ENCODE results near the gene NCAPG.
"Not testable (repeated sequence)": the region's sequence is repeated elsewhere in the genome, so short reads cannot be mapped to it uniquely, and the experiment has no call there.

- TF ChIP-seq, protein P1, sequence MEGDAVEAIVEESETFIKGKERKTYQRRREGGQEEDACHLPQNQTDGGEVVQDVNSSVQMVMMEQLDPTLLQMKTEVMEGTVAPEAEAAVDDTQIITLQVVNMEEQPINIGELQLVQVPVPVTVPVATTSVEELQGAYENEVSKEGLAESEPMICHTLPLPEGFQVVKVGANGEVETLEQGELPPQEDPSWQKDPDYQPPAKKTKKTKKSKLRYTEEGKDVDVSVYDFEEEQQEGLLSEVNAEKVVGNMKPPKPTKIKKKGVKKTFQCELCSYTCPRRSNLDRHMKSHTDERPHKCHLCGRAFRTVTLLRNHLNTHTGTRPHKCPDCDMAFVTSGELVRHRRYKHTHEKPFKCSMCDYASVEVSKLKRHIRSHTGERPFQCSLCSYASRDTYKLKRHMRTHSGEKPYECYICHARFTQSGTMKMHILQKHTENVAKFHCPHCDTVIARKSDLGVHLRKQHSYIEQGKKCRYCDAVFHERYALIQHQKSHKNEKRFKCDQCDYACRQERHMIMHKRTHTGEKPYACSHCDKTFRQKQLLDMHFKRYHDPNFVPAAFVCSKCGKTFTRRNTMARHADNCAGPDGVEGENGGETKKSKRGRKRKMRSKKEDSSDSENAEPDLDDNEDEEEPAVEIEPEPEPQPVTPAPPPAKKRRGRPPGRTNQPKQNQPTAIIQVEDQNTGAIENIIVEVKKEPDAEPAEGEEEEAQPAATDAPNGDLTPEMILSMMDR (conservative IDR thresholded peaks at IDR 0.05; ENCODE audit: low read depth, low read length) = not testable (repeated sequence)
- TF ChIP-seq MXI1 (IDR thresholded peaks at IDR 0.05; ENCODE audit: borderline replicate concordance, low read depth, low read length); POLR2A (IDR thresholded peaks at IDR 0.05; ENCODE audit: low read depth, low read length): not testable (repeated sequence)
Measured at GRCh38 chr4:17850295-17850694, 39.5 kb downstream of the NCAPG start.
